Breast epithelium (tissue), 4 donors: ENCODE measurements around the gene APBB2. TPM values are rescaled to one million over a fixed set of nuclear protein-coding genes. Genes with fewer than 3 reads are reported as not detected.
A peak's percentile ranks its signal among the peaks of the same experiment; 100 is the strongest.
"Not testable (repeated sequence)": the region's sequence is repeated elsewhere in the genome, so short reads cannot be mapped to it uniquely, and the experiment has no call there.

ENCODE experiments used
- DNase-seq, 2 donors: peaks; one replicate each; pipeline ENCODE4 v3.0.0-alpha.2; 2019; ENCODE audit warnings: low spot score in 2 of 2
- H3K27ac ChIP-seq, 2 donors: fragments of 200-600 bp; sonication (generic) in 1 of 2; one replicate each; pipeline ENCODE4 v1.5.1; 2016 to 2019; ENCODE audit warnings: mild to moderate bottlenecking in 1 of 2
- H3K27me3 ChIP-seq, 2 donors: fragments of 200-600 bp; sonication (generic) in 1 of 2; one replicate each; pipeline versions ENCODE4 v1.5.1 to v1.6.0; 2017 to 2019; ENCODE audit warnings: control low read depth in 1 of 2, mild to moderate bottlenecking in 1 of 2
- H3K36me3 ChIP-seq: fragments of 200-600 bp; one replicate; pipeline ENCODE4 v1.5.1; 2019
- H3K4me1 ChIP-seq, 2 donors: fragments of 200-600 bp; sonication (generic); one replicate each; pipeline ENCODE4 v1.5.1; 2016 to 2019; ENCODE audit warnings: control low read depth in 1 of 2
- H3K4me3 ChIP-seq, 3 donors: fragments of 200-600 bp; sonication (generic); 1 replicate in 2 of 3; 2 replicates in 1 of 3; pipeline ENCODE4 v1.5.1; 2016 to 2019; ENCODE audit warnings: mild to moderate bottlenecking in 3 of 3, moderate library complexity in 2 of 3
- H3K9me3 ChIP-seq, 2 donors: fragments of 200-600 bp; sonication (generic) in 1 of 2; one replicate each; pipeline ENCODE4 v1.5.1; 2016 to 2019; ENCODE audit warnings: control low read depth in 1 of 2
- POLR2A ChIP-seq: fragments of 450-650 bp; IDR thresholded peaks from one replicate; pipeline ENCODE4 v1.6.1; 2016; ENCODE audit warnings: antibody characterized with exemption, mild to moderate bottlenecking, moderate library complexity
- POLR2AphosphoS5 ChIP-seq, 3 donors: sonication (generic); formaldehyde crosslinking; IDR thresholded peaks; one replicate each; pipeline ENCODE4 v1.6.1; 2017; ENCODE audit warnings: antibody characterized with exemption in 3 of 3
- intact Hi-C: fragments of 100-400 bp; cut with DNase I; formaldehyde crosslinking; loops from one replicate; pipeline ENCODE4 v1.15.1; 2023; ENCODE audit warnings: low total_unique reads
- total RNA-seq, 3 donors: library from RNA; depleted of rRNA; stranded (reverse); fragments of >200 nt; gene quantifications; one replicate each; pipeline ENCODE4 v1.1.0, GENCODE V29; 2016
- TF ChIP-seq, protein P1 (sequence below), 3 donors: fragments of 450-650 bp; IDR thresholded peaks; one replicate each; pipeline ENCODE4 v1.5.1; 2016 to 2017; ENCODE audit warnings: antibody characterized with exemption in 3 of 3, mild to moderate bottlenecking in 3 of 3, moderate library complexity in 3 of 3

Gene APBB2
- total RNA-seq, 3 donors from 2014 or later = 87.4 to 192 (median 153) TPM

DNA sequence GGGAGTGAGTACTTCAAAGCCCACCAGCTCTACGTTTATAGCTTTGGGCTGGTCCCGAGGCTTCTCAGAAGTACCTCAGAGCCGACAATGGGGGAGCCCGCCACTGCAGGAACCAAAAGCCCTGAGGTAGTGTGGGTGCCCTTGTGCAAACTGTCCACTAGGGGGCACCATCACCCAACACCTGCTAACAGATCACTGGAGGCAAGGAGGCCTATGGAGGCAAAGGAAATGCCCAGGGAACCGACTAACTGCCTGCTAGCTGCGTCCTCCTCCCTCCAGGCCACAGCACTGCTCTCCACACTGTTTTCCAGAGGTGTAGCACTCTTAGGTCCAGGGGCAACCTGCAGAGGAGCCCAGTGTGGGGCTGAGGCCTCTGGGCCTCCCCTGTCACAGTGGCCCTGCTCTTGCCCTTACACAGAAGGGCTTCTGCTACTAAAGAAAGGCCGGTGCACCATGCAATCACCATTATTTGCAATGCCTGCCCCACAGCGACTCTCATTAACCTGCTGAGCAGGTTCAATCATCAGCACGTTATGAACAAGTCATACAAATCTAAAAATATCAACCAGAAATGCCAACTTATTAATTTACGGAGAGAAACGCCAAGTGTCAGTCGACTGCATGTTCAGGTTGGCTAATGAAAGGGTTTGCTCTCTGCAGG, 305.5 kb downstream of the APBB2 start:
- DNase-seq = no peak
- H3K4me3 ChIP-seq = no peak overlapping the region
- no peaks in the 10 kb centered on the region for H3K4me1 ChIP-seq
- no peaks in the 10 kb centered on the region for H3K9me3 ChIP-seq
- H3K27ac ChIP-seq = peak overlapping the region; percentile 60 to 65
- TF ChIP-seq POLR2A = no peak
- TF ChIP-seq, protein P1, sequence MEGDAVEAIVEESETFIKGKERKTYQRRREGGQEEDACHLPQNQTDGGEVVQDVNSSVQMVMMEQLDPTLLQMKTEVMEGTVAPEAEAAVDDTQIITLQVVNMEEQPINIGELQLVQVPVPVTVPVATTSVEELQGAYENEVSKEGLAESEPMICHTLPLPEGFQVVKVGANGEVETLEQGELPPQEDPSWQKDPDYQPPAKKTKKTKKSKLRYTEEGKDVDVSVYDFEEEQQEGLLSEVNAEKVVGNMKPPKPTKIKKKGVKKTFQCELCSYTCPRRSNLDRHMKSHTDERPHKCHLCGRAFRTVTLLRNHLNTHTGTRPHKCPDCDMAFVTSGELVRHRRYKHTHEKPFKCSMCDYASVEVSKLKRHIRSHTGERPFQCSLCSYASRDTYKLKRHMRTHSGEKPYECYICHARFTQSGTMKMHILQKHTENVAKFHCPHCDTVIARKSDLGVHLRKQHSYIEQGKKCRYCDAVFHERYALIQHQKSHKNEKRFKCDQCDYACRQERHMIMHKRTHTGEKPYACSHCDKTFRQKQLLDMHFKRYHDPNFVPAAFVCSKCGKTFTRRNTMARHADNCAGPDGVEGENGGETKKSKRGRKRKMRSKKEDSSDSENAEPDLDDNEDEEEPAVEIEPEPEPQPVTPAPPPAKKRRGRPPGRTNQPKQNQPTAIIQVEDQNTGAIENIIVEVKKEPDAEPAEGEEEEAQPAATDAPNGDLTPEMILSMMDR (IDR thresholded peaks at IDR 0.05) = peak; percentile 66 to 83 (median 69)
- TF ChIP-seq POLR2AphosphoS5 (IDR thresholded peaks at IDR 0.05) = no peak
- H3K36me3 ChIP-seq = no peaks in the 10 kb centered on the region
- H3K27me3 ChIP-seq = no peaks in the 10 kb centered on the region
- intact Hi-C loops = no loop called here

DNA sequence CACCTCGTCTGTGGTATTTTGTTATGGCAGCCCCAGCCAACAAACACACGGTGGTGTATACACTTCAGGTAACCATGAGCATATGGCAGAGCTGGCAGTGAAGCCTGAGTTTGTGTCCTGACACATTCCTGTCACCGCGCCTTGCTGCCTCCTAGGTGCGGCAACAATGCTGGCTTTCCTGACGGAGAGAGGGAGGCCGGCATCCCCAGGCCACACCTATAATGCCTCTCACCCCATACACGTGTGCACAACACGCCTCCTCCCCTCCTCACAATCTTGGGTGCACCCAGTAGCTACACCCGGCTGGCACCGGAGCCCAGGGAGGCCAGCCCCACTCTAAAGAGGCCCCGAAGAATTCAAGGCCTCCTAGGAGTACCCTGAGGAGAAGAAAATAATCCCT, 306.0 kb downstream of the APBB2 start:
- no peaks in the 10 kb centered on the region for H3K27me3 ChIP-seq
- no peaks in the 10 kb centered on the region for H3K9me3 ChIP-seq
- no peak overlapping the region for H3K4me3 ChIP-seq
- DNase-seq = peak in 1 of 2 donors; percentile 29
- TF ChIP-seq POLR2AphosphoS5 (IDR thresholded peaks at IDR 0.05) = no peak
- TF ChIP-seq, protein P1 (IDR thresholded peaks at IDR 0.05) = no peak
- TF ChIP-seq POLR2A = no peak
- no peaks in the 10 kb centered on the region for H3K36me3 ChIP-seq
- intact Hi-C loops = no loop called here
- H3K27ac ChIP-seq = peak overlapping the region; percentile 60 to 65
- no peaks in the 10 kb centered on the region for H3K4me1 ChIP-seq

GRCh38 chr4:40905414-40905813, 308.9 kb downstream of the APBB2 start:
- no peak overlapping the region for H3K4me3 ChIP-seq
- H3K36me3 ChIP-seq = no peaks in the 10 kb centered on the region
- no peaks in the 10 kb centered on the region for H3K27me3 ChIP-seq
- TF ChIP-seq POLR2AphosphoS5 (IDR thresholded peaks at IDR 0.05) = no peak
- TF ChIP-seq, protein P1 (IDR thresholded peaks at IDR 0.05) = no peak
- TF ChIP-seq POLR2A = no peak
- intact Hi-C loops = no loop called here
- H3K27ac ChIP-seq = no peak overlapping the region
- H3K4me1 ChIP-seq = no peaks in the 10 kb centered on the region
- H3K9me3 ChIP-seq = no peaks in the 10 kb centered on the region
- DNase-seq = no peak

- H3K4me3 ChIP-seq, H3K27ac ChIP-seq, H3K27me3 ChIP-seq, DNase-seq, H3K9me3 ChIP-seq, H3K4me1 ChIP-seq, H3K36me3 ChIP-seq, intact Hi-C loops: not testable (repeated sequence)
Observed at GRCh38 chr4:40900531-40900930, 313.8 kb downstream of the APBB2 start.

DNA sequence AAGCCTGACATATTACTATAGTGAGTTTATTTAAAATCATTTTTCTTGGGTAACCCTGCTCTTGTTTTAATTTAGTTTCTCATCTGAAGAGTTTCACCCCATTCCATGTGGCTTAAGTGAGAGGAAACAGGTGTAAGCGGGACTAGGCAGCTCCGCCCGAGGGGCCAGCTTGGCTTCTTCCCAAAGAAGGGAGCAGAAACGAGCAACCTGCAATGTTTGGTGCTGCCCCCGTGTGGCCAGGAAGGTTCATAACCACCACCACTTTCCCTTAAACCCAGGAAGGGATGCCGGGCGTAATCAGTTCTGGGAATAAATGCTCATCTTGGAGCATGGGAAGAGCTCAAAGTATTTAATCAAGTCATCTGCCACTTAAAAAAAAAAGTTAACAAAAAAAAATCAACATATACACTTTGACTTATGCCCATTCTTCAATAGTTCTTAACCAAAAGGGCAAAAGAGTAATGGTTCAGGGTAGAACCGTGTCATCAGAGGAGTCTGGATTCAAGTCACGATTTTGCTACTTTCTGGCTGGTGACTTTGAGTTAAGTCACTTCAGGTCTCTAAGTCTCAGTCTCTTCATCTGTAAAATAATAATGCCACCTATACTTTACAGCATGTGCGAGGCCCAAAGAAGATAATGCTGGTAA, 316.7 kb downstream of the APBB2 start:
- Histone ChIP-seq H3K27ac (no peak overlapping the region), H3K4me1 (no peaks in the 10 kb centered on the region), H3K27me3 (no peaks in the 10 kb centered on the region), H3K9me3 (no peaks in the 10 kb centered on the region), H3K36me3 (no peaks in the 10 kb centered on the region), H3K4me3 (no peak overlapping the region)
- TF ChIP-seq, protein P1 (IDR thresholded peaks at IDR 0.05) = peak; percentile 61 to 70 (median 64)
- TF ChIP-seq POLR2AphosphoS5 (IDR thresholded peaks at IDR 0.05) (no peak), POLR2A (no peak)
- intact Hi-C loops = no loop called here
- peak in 1 of 2 donors; percentile 76 for DNase-seq
